ENCODE measurements around the gene MYOZ2.

- TF ChIP-seq CTCF (conservative IDR thresholded peaks at IDR 0.05), result peak; percentile 23
- no peak for TF ChIP-seq ZFX (IDR thresholded peaks at IDR 0.05)
Measured at GRCh38 chr4:119087121-119087520, 48.5 kb upstream of the MYOZ2 start.
